HG03575 (cell line): ENCODE measurements around the gene ZSCAN5C.

Experiments
- ATAC-seq: cut with Tn5 transposase; IDR thresholded peaks from one replicate; pipeline ENCODE4 v1.9.1; 2021; ENCODE audit not compliant: unreplicated experiment, insufficient number of reproducible peaks, low FRiP score; ENCODE audit errors: extremely low read depth

ZSCAN5C gene

DNA sequence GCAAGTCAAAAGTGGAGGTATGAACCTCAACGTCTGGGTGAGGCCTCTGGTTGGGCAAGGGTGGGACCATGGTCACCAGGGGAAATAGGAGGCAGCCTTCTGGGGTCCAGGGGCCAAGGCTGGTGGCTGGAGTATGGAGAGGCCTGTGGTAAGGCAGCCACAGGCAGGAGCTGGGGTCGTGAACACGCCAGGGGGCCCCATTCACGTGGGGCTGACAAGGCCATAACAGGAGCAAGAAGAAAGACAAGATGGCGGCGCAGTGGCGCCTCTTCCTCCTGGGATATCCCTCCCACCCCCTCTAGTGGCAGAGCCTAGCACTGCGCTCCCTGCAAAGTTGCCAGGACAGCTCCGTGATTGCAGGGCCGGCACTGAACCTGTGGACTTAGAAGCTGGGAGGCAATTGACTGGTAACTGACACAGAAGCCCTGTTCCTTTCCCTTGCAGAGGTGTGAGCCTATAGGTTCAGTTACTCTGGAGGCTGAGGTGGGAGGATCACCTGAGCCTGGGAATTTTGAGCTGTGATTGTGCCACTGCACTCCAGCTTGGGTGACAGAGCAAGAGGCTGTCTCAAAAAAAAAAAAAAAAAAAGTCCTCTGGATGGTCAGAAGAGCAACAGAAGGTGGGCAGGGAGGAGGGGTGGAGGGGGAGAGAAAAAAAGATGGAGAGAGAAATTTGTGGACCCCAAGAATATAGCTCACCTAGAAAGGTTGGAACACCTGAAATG, 50.8 kb downstream of the ZSCAN5C start:
- ATAC-seq, result no peak

GRCh38 chr19:56253737-56254136, 51.7 kb downstream of the ZSCAN5C start:
- no peak for ATAC-seq

DNA sequence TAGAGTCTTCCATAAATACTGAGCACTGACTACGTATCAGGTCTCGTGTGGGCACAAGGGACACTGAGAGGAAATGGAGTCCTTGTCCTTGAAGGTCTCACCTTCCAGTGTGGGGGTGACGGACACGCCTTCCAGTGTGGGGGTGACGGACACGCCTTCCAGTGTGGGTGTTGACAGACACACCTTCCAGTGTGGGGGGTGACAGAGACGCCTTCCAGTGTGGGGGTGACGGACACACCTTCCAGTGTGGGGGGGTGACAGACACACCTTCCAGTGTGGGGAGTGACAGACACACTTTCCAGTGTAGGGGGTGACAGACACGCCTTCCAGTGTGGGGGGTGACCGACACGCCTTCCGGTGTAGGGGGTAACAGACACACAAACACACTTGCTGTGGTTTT, 56.2 kb downstream of the ZSCAN5C start:
- no peak for ATAC-seq
